GM12878 (cell line): ENCODE results near the gene OPRM1. TPM values are rescaled to one million over a fixed set of nuclear protein-coding genes. Genes with fewer than 3 reads are reported as not detected.

Source experiments
- ATAC-seq: fragments of 200-7000 bp; cut with Tn5 transposase; 3 replicates; pipeline ENCODE4 v1.9.1; 2020; ENCODE audit warnings: mild to moderate bottlenecking, moderate library complexity
- BruUV-seq: library from RNA; stranded (reverse); fragments of 400-500 nt; replicated peaks from 2 replicates; lab custom pipeline; 2021; lab: Mats Ljungman, UMichigan
- CTCF ChIA-PET: fragments of 300-600 bp; sonication (Branson Sonifier 250); formaldehyde crosslinking; extraction: SDS; loops from one replicate; lab custom pipeline; 2021; ENCODE audit warnings: inconsistent platforms; lab: Yijun Ruan, JAX
- POLR2A ChIA-PET: fragments of 350-600 bp; formaldehyde crosslinking; extraction: SDS; loops from one replicate; lab custom pipeline; 2021; ENCODE audit warnings: inconsistent platforms; lab: Charles Lee
- RAD21 ChIA-PET: fragments of 300-600 bp; sonication (Branson Sonifier 250); formaldehyde crosslinking; loops from one replicate; lab custom pipeline; 2023; ENCODE audit warnings: antibody characterized with exemption; ENCODE audit not compliant: unreplicated experiment; lab: Charles Lee
- SMC1A ChIA-PET: fragments of 300-600 bp; sonication (Branson Sonifier 250); formaldehyde crosslinking; loops from one replicate; lab custom pipeline; 2023; ENCODE audit not compliant: unreplicated experiment, uncharacterized antibody; lab: Charles Lee
- DNase-seq: peaks from one replicate; pipeline ENCODE4 v3.0.0-alpha.2; 2011; ENCODE audit warnings: low read depth, low spot score
- FAIRE-seq: peaks from 3 replicates; lab custom pipeline; 2011; peaks lifted over from hg19 to GRCh38; lab: Jason Lieb, UNC
- H2AFZ ChIP-seq: 2 replicates; pipeline ENCODE4 v1.6.0; 2011; ENCODE audit warnings: low read depth, low read length, control low read depth; ENCODE audit not compliant: control insufficient read depth
- H3K27ac ChIP-seq: 2 replicates; pipeline ENCODE4 v1.5.1; 2011; ENCODE audit warnings: control low read depth; ENCODE audit not compliant: control insufficient read depth, insufficient read depth
- H3K27me3 ChIP-seq, 2 experiments: replicated peaks in 1 of 2; 2 replicates each; pipeline versions ENCODE4 v1.6.0 to v1.6.1; 2011; ENCODE audit warnings: low read length in 1 of 2; ENCODE audit not compliant: control insufficient read depth in 2 of 2, insufficient read depth in 2 of 2
- H3K36me3 ChIP-seq, 2 experiments: 2 replicates each; pipeline ENCODE4 v1.5.1; 2011; ENCODE audit warnings: low read length in 1 of 2; ENCODE audit not compliant: control insufficient read depth in 2 of 2, insufficient read depth in 2 of 2
- H3K4me1 ChIP-seq: 2 replicates; pipeline ENCODE4 v1.6.1; 2011; ENCODE audit warnings: mild to moderate bottlenecking, low read length, moderate library complexity, mixed read lengths; ENCODE audit not compliant: control insufficient read depth, insufficient read depth
- H3K4me2 ChIP-seq: 2 replicates; pipeline ENCODE4 v1.6.0; 2011; ENCODE audit warnings: control low read depth; ENCODE audit not compliant: control insufficient read depth, insufficient read depth
- H3K4me3 ChIP-seq: fragments of 200-600 bp; sonication (generic); 2 replicates; pipeline ENCODE4 v1.5.1; 2016
- H3K79me2 ChIP-seq: 2 replicates; pipeline ENCODE4 v1.6.0; 2011; ENCODE audit warnings: low read length; ENCODE audit not compliant: control insufficient read depth, insufficient read depth
- H3K9ac ChIP-seq: 2 replicates; pipeline ENCODE4 v1.8.0; 2011; ENCODE audit warnings: low read length, control low read depth, mixed read lengths; ENCODE audit not compliant: control insufficient read depth, insufficient read depth
- H3K9me3 ChIP-seq: replicated peaks from 3 replicates; pipeline ENCODE4 v1.5.1; 2011; ENCODE audit warnings: mild to moderate bottlenecking, low read length; ENCODE audit not compliant: control insufficient read depth, insufficient read depth
- H4K20me1 ChIP-seq: 2 replicates; pipeline ENCODE4 v1.6.0; 2011; ENCODE audit not compliant: control insufficient read depth, insufficient read depth
- ATF7 ChIP-seq: fragments of 450-650 bp; IDR thresholded peaks from 2 replicates; pipeline ENCODE4 v1.6.1; 2016; ENCODE audit warnings: low read depth, mild to moderate bottlenecking
- BACH1 ChIP-seq: fragments of 450-650 bp; IDR thresholded peaks from 2 replicates; pipeline ENCODE4 v1.6.1; 2017; ENCODE audit warnings: mild to moderate bottlenecking, borderline replicate concordance
- DPF2 ChIP-seq: fragments of 450-650 bp; IDR thresholded peaks from 2 replicates; pipeline ENCODE4 v1.6.1; 2017; ENCODE audit warnings: mild to moderate bottlenecking
- E2F8 ChIP-seq: fragments of 450-650 bp; IDR thresholded peaks from 2 replicates; pipeline ENCODE4 v1.6.1; 2018; ENCODE audit warnings: mild to moderate bottlenecking, low read depth, moderate library complexity; ENCODE audit not compliant: partially characterized antibody
- E4F1 ChIP-seq: fragments of 450-650 bp; IDR thresholded peaks from 2 replicates; pipeline ENCODE4 v1.6.1; 2018; ENCODE audit warnings: borderline replicate concordance, mild to moderate bottlenecking; ENCODE audit not compliant: partially characterized antibody
- EED ChIP-seq: sonication (generic); IDR thresholded peaks from 2 replicates; pipeline ENCODE4 v1.6.1; 2016; ENCODE audit warnings: antibody characterized with exemption, low read depth
- ESRRA ChIP-seq: IDR thresholded peaks from 2 replicates; pipeline ENCODE4 v1.6.1; 2012; ENCODE audit warnings: mild to moderate bottlenecking, low read length, improper control_type of control experiment
- KLF5 ChIP-seq: fragments of 450-650 bp; IDR thresholded peaks from 2 replicates; pipeline ENCODE4 v1.6.1; 2014; ENCODE audit warnings: mild to moderate bottlenecking; ENCODE audit not compliant: partially characterized antibody
- NBN ChIP-seq: fragments of 450-650 bp; IDR thresholded peaks from 2 replicates; pipeline ENCODE4 v1.6.1; 2016
- NR2C1 ChIP-seq: fragments of 450-650 bp; IDR thresholded peaks from 2 replicates; pipeline ENCODE4 v1.6.1; 2017; ENCODE audit warnings: antibody characterized with exemption, mild to moderate bottlenecking, moderate library complexity
- PAX8 ChIP-seq: fragments of 450-650 bp; IDR thresholded peaks from 2 replicates; pipeline ENCODE4 v1.6.1; 2017; ENCODE audit warnings: mild to moderate bottlenecking, moderate library complexity
- RCOR1 ChIP-seq: conservative IDR thresholded peaks from 2 replicates; pipeline ENCODE4 v1.6.1; 2012; ENCODE audit warnings: low read depth, low read length, improper control_type of control experiment
- SRF ChIP-seq, 2 experiments: IDR thresholded peaks; 2 replicates each; pipeline ENCODE4 v1.6.1; 2011; ENCODE audit warnings: low read depth in 2 of 2, low read length in 2 of 2, mild to moderate bottlenecking in 1 of 2, moderate library complexity in 1 of 2
- STAT3 ChIP-seq: IDR thresholded peaks from 2 replicates; pipeline ENCODE4 v1.6.1; 2011; ENCODE audit warnings: low read depth, low read length, improper control_type of control experiment
- ZSCAN29 ChIP-seq: fragments of 450-650 bp; IDR thresholded peaks from 2 replicates; pipeline ENCODE4 v1.6.1; 2017; ENCODE audit warnings: mild to moderate bottlenecking, moderate library complexity
- ZZZ3 ChIP-seq: IDR thresholded peaks from 2 replicates; pipeline ENCODE4 v1.6.1; 2011; ENCODE audit warnings: low read depth; ENCODE audit not compliant: control insufficient read depth, insufficient read length
- WGBS: methylation state at CpG from one replicate; pipeline ENCODE4 v1.1.6; 2016; ENCODE audit warnings: low lambda C conversion rate; ENCODE audit not compliant: insufficient replicate concordance, insufficient coverage; ENCODE audit errors: missing lambda C conversion rate; 5-methylcytosine and 5-hydroxymethylcytosine counted together
- in situ Hi-C: fragments of 300-500 bp; cut with MboI; formaldehyde crosslinking; loops from 9 replicates; pipeline ENCODE4 v1.14.3; 2018; ENCODE audit warnings: mixed read lengths
- intact Hi-C: fragments of 100-400 bp; cut with micrococcal nuclease; formaldehyde crosslinking; loops from one replicate; pipeline ENCODE4 v1.14.2; 2022; ENCODE audit not compliant: unreplicated experiment
- polyA plus RNA-seq, 11 experiments: library from polyadenylated mRNA; depleted of rRNA in 4 of 11; unstranded in 6 of 11; stranded (reverse) in 5 of 11; fragments of >200 nt; fragmentation: Nextera tagmentation in 4 of 11; fragmentation: Illumina TruSeq in 1 of 11; extraction: Ambion mirVana in 4 of 11; extraction: Trizol in 1 of 11; gene quantifications; 1 replicate in 1 of 11; 2 replicates in 10 of 11; pipeline versions ENCODE4 v1.2.1 to v1.2.3, GENCODE V29; 2011 to 2016; ENCODE audit warnings: inconsistent platforms in 2 of 11, missing spikeins in 2 of 11, low read depth in 1 of 11
- total RNA-seq, 4 experiments: library from RNA; depleted of rRNA in 3 of 4; stranded (reverse); fragments of >200 nt in 3 of 4; fragmentation: Illumina TruSeq in 1 of 4; extraction: Trizol in 1 of 4; gene quantifications; 2 replicates each; pipeline versions ENCODE4 v1.2.1 to v1.2.3, GENCODE V29; 2013 to 2021

Gene OPRM1
- total and polyA plus RNA-seq, 10 of the 15 experiments (the other 5 are each of a cell fraction or from before 2014, with no cell fraction given), result not detected

- H3K79me2 ChIP-seq, result no peaks in the 10 kb centered on the region
- no peak overlapping the region for H2AFZ ChIP-seq
- no peaks in the 10 kb centered on the region; the same call in 2 of the 3 replicates for H3K9me3 ChIP-seq
- ChIA-PET RAD21 (interaction anchor here (1.2 kb wide), 1 partner anchor 127 kb away, joined by 5 read pairs; no protein-coding TSS in a partner anchor), SMC1A (interaction anchor here (0.9 to 1.4 kb wide), 2 partner anchors 118 to 127 kb away, joined by 3 read pairs; no protein-coding TSS in a partner anchor)
- no peak for FAIRE-seq
- 85% methylated on average over 7 of the region's 7 CpGs for WGBS
- no peak overlapping the region for H3K9ac ChIP-seq
- intact Hi-C loops, result no loop called here
- TF ChIP-seq ATF7, result no peak
- no peak for TF ChIP-seq EED
- no peak for TF ChIP-seq SRF (IDR thresholded peaks at IDR 0.05; ENCODE audit: low read depth in 2 of 2, low read length in 2 of 2)
- TF ChIP-seq RCOR1, result no peak
- no peak for TF ChIP-seq E4F1
- TF ChIP-seq NR2C1, result no peak
- TF ChIP-seq ZSCAN29, result no peak
- no peak for TF ChIP-seq ZZZ3
- no peak for TF ChIP-seq STAT3
- TF ChIP-seq ESRRA, result no peak
- TF ChIP-seq BACH1, result no peak
- TF ChIP-seq PAX8, result no peak
- no peak for TF ChIP-seq DPF2
- no peak for TF ChIP-seq KLF5
- TF ChIP-seq E2F8, result no peak
- no peak for TF ChIP-seq NBN
- TF ChIP-seq, all 136 proteins: peak for 0
- H3K4me3 ChIP-seq, result no peak overlapping the region
- no peaks in the 10 kb centered on the region for H3K27me3 ChIP-seq
- ChIA-PET CTCF (interaction anchor here (1.5 to 1.6 kb wide), 2 partner anchors 11 to 130 kb away, joined by 4 read pairs; no protein-coding TSS in a partner anchor), POLR2A (no interaction called here)
- no peak for DNase-seq
- BruUV-seq, result no TSS peak
- in situ Hi-C loops, result no loop called here
- no peak overlapping the region for H3K4me2 ChIP-seq
- H3K27ac ChIP-seq, result no peak overlapping the region
- no peaks in the 10 kb centered on the region for H3K36me3 ChIP-seq
- no peak for ATAC-seq
- H4K20me1 ChIP-seq, result no peaks in the 10 kb centered on the region
- H3K4me1 ChIP-seq, result no peaks in the 10 kb centered on the region
These were observed 245.3 kb downstream of the OPRM1 start for GRCh38 chr6:154284313-154284853.
